Endothelial cell of umbilical vein (primary cell): Measurements from ENCODE around the gene PSMA8.

Source experiments
- CTCF ChIP-seq, 2 donors: IDR thresholded peaks; 1 replicate in 1 of 2; 2 replicates in 1 of 2; pipeline ENCODE4 v1.5.1; 2011; ENCODE audit warnings: low read length in 2 of 2, mild to moderate bottlenecking in 2 of 2, moderate library complexity in 2 of 2, control low read depth in 1 of 2, inconsistent platforms in 1 of 2, low read depth in 1 of 2; ENCODE audit not compliant: insufficient read depth in 1 of 2; ENCODE audit errors: extremely low read depth in 1 of 2
- MYC ChIP-seq: IDR thresholded peaks from one replicate; pipeline ENCODE4 v1.6.1; 2011; ENCODE audit warnings: mild to moderate bottlenecking, low read depth, low read length
- POLR2A ChIP-seq: IDR thresholded peaks from 2 replicates; pipeline ENCODE4 v1.6.1; 2012; ENCODE audit warnings: low read depth, mild to moderate bottlenecking, control low read depth, low read length
- POLR2AphosphoS5 ChIP-seq: IDR thresholded peaks from 2 replicates; pipeline ENCODE4 v1.6.1; 2012; ENCODE audit warnings: low read depth, mild to moderate bottlenecking, control low read depth, low read length, moderate library complexity; ENCODE audit not compliant: insufficient read depth
- TF ChIP-seq, protein P1 (sequence below): IDR thresholded peaks from 2 replicates; pipeline ENCODE4 v1.6.1; 2011; ENCODE audit not compliant: insufficient read depth, insufficient read length

GRCh38 chr18:26088487-26088886 lies 45.2 kb upstream of the PSMA8 start:
- TF ChIP-seq POLR2AphosphoS5, result no peak
- TF ChIP-seq CTCF (IDR thresholded peaks at IDR 0.05; ENCODE audit: extremely low read depth in 1 of 2, insufficient read depth in 1 of 2, low read depth in 1 of 2, low read length in 2 of 2), result no peak
- no peak for TF ChIP-seq POLR2A
- TF ChIP-seq, protein P1, sequence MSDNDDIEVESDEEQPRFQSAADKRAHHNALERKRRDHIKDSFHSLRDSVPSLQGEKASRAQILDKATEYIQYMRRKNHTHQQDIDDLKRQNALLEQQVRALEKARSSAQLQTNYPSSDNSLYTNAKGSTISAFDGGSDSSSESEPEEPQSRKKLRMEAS, result no peak
- TF ChIP-seq MYC, result no peak
